Measurements from ENCODE around the gene DOCK6. TPM values are rescaled to one million over a fixed set of nuclear protein-coding genes. Genes with fewer than 3 reads are reported as not detected.

DOCK6 gene
- total RNA-seq, 1 experiment from 2014 or later = 57.9 TPM

- H3K9me3 Mint-ChIP-seq = no peaks in the 10 kb centered on the region
- no peaks in the 10 kb centered on the region for H3K27me3 ChIP-seq (ENCODE audit: insufficient read depth, low read length)
- H3K27me3 Mint-ChIP-seq (ENCODE audit: low read depth) = peaks cover 3% of the 10 kb centered on the region
- no peaks in the 10 kb centered on the region for H3K4me1 Mint-ChIP-seq
- no peak overlapping the region for H2BK20ac ChIP-seq (ENCODE audit: low read depth, low read length, poor library complexity, severe bottlenecking)
- H3K4me3 Mint-ChIP-seq = no peak overlapping the region
- H3K9me3 ChIP-seq (ENCODE audit: control insufficient read depth, low read depth, low read length) = no peaks in the 10 kb centered on the region
- no peaks in the 10 kb centered on the region for H3K79me2 ChIP-seq (ENCODE audit: insufficient read depth, low read length)
- no peak overlapping the region for H2BK5ac ChIP-seq (ENCODE audit: insufficient read length, low read length)
- H3K56ac ChIP-seq (ENCODE audit: insufficient read length, low read depth, low read length) = no peak overlapping the region
- no peak overlapping the region for H2AK5ac ChIP-seq (ENCODE audit: insufficient read length, low read length)
- no peak overlapping the region for H3K9ac ChIP-seq (ENCODE audit: extremely low read depth, insufficient read length, low read length)
- no peak overlapping the region for H3K27ac Mint-ChIP-seq
- WGBS (ENCODE audit: extremely low coverage, insufficient read length, low lambda C conversion rate) = no CpG with 5 or more reads among the region's 6 CpGs
- H2BK120ac ChIP-seq (ENCODE audit: low read depth, low read length, poor library complexity, severe bottlenecking) = no peak overlapping the region
- H3K27ac ChIP-seq (ENCODE audit: insufficient read length, low read depth, low read length) = no peak overlapping the region
- H2BK12ac ChIP-seq (ENCODE audit: insufficient read length, low read depth, low read length) = no peak overlapping the region
- no peaks in the 10 kb centered on the region for H4K20me1 ChIP-seq (ENCODE audit: control insufficient read depth, insufficient read depth, insufficient read length)
- H3K79me1 ChIP-seq (ENCODE audit: insufficient read depth, low read depth, low read length, poor library complexity, severe bottlenecking) = no peaks in the 10 kb centered on the region
- H3K4ac ChIP-seq (ENCODE audit: low read depth, low read length) = no peak overlapping the region
- no peak overlapping the region for H2AFZ ChIP-seq (ENCODE audit: low read length)
- H4K8ac ChIP-seq (replicated peaks; ENCODE audit: insufficient read length, low read depth, low read length) = no peak overlapping the region
- no peak for TF ChIP-seq CTCF (conservative IDR thresholded peaks at IDR 0.05)
- H4K5ac ChIP-seq (ENCODE audit: insufficient read length, low read depth, low read length) = no peak overlapping the region
- no peaks in the 10 kb centered on the region for H3K4me1 ChIP-seq (ENCODE audit: insufficient read depth, low read length)
- H3K23me2 ChIP-seq (ENCODE audit: insufficient read length, low read depth, low read length, poor library complexity, severe bottlenecking) = no peaks in the 10 kb centered on the region
- H3K4me2 ChIP-seq (ENCODE audit: insufficient read depth, insufficient read length, low read length) = no peak overlapping the region
- no peak overlapping the region for H3T11ph ChIP-seq (ENCODE audit: low read length)
- no peak overlapping the region for H3K18ac ChIP-seq (ENCODE audit: insufficient read length, low read depth, low read length)
- H2BK15ac ChIP-seq (ENCODE audit: low read depth, low read length) = no peak overlapping the region
- H3K23ac ChIP-seq (ENCODE audit: insufficient read length, low read depth, low read length) = no peak overlapping the region
- no peaks in the 10 kb centered on the region; a peak in 2 of 7 replicates for H3K36me3 Mint-ChIP-seq (ENCODE audit: insufficient read depth in 1 of 3, low read depth in 3 of 3)
- no peak overlapping the region for H4K91ac ChIP-seq (ENCODE audit: insufficient read length, low read depth, low read length)
- DNase-seq = no peak
- no peak overlapping the region for H3K14ac ChIP-seq (ENCODE audit: insufficient read depth, low read length)
Observed at GRCh38 chr19:11286312-11286974, 24.1 kb upstream of the DOCK6 start.

All from H9 (cell line).